ENCODE measurements around the gene ANO4.

The ANO4 gene

DNA sequence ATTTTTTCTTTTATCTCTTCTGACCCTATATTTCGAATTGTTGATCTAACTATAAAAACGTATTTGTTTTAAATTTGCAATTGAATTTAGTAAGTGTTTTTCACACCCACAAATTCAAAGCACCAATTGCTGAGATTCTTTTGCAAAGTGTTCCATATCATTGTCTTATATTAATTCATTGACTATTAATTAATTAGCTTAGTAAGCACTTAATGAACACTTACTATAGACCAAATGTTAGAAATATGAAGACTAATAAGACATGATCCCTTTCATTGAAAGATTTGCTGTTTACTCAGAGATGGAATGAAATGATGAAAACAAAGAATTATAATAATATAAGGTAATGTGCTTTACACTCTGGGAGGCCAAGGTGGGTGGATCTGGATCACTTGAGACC lies 14.2 kb downstream of the ANO4 start:
- DNase-seq (ENCODE audit: low spot score), result no peak

- no peak for DNase-seq (ENCODE audit: low spot score)
Observed at GRCh38 chr12:100820314-100820713, 25.7 kb downstream of the ANO4 start.

DNA sequence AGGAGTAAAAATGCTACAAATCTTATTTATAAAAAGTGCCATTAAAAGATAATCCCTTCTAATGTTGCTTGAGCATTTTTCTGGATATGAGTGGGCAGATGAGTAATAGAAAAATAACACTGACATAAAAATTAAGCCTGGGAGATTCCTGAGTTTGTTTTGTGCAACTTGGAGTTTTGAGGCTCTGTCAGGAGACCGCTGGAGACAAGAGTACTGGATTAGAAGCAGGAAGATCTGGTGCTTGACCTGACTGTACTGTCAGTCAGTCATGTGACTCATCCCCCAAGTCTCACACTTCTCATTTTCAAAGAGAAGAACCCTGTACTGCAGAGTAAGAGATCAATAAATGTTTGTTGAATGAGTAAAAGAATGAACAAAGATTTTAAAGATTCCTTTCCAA lies 29.4 kb downstream of the ANO4 start:
- DNase-seq (ENCODE audit: low spot score), result no peak

GRCh38 chr12:100824476-100824875 lies 29.9 kb downstream of the ANO4 start:
- DNase-seq (ENCODE audit: low spot score), result no peak

GRCh38 chr12:100826323-100826722 lies 31.7 kb downstream of the ANO4 start:
- no peak for DNase-seq (ENCODE audit: low spot score)

DNA sequence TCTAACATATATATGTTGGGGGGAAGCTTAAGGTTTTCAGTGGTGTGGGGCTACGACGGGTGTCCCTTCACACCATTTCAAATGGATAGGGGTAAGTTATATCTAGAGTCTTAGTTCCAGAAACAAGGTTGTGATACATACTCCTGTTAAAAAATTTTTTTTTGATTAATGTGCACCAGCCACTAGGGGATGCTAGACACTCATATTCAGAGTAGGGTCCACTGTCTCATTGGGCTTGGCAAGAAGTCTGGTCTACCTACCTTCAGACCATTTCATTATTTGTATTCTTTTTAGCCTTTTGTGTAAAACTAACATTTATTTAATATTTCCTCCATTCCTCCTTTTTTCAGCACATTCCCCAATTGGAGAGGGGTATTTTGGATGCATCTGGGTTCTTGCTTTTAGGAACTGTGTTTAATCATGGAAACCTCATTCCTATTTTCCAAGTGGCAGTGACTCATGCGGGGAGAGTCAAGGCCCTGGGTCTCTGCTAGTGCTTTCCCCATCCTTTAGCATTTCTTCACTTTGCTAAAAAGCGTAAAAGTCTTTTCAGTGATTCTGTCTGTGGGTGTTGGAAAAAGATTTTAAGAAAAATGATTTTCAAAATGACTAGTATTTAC lies 33.4 kb downstream of the ANO4 start:
- no peak for DNase-seq (ENCODE audit: low spot score)

- no peak for DNase-seq (ENCODE audit: low spot score)
Observed at GRCh38 chr12:100830003-100830795, 35.6 kb downstream of the ANO4 start.

DNA sequence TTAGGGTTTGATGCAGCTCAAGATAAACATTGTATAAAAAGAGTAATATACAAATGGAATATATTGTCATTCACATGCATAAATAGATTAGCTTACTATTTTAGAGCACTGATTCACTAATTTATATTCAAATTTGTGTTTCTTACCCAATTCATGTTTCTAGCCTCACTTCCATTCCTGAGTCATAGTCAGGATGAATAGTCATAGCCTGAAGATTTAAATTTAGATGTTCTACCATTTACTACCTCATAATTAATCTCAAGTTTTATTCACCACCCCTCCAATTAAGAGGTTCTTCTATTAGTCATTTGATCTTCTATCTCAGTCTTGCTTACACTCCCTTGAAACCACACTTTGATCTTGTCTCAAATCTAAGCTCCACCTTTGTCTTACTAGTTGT lies 38.7 kb downstream of the ANO4 start:
- no peak for DNase-seq (ENCODE audit: low spot score)

- DNase-seq (ENCODE audit: low spot score), result no peak
Observed at GRCh38 chr12:100840748-100841147, 46.2 kb downstream of the ANO4 start.

DNA sequence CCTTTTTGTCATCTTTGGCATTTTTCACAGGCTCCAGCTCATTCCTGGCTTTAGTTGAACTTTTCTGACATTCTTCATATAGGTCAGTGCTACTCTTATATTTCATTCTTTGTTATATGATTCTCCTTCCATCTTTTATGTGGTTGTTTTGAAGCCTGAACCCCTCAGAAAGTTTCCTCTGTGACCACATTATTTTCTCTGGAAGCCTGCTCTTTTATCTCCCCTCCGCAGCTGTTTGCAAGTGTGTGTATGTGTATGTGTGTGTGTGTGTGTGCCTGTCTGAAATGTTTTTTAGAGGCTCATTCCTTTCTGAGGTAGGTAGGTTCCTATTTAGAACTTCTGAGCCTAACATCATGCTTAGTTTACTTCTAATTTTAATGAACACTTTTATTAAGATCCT lies 47.6 kb downstream of the ANO4 start:
- DNase-seq (ENCODE audit: low spot score), result no peak

DNA sequence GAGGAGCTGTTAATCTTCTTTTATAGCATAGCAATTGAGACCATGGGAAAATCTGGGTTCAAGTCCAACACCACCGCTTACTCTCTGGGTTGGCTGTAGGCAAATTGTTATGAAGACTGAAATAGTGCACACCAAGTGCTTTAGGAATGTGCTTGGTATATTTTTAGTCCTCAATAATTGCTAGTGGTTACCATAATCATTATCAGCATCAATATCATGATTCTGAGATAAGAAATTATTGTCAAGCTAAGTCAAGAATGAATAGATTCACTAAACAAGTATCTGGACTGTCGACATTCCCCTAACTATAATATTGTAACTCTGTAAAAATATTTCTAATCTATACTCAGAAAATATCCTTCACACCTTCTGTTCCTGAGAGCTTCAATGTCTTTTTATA lies 48.5 kb downstream of the ANO4 start:
- DNase-seq (ENCODE audit: low spot score), result no peak

- DNase-seq (ENCODE audit: low spot score), result no peak
Observed at GRCh38 chr12:100845095-100845494, 50.5 kb downstream of the ANO4 start.

GRCh38 chr12:100851637-100852036 lies 57.1 kb downstream of the ANO4 start:
- DNase-seq (ENCODE audit: low spot score), result no peak

- no peak for DNase-seq (ENCODE audit: low spot score)
Observed at GRCh38 chr12:100857418-100857817, 62.8 kb downstream of the ANO4 start.

GRCh38 chr12:100857971-100858370 lies 63.4 kb downstream of the ANO4 start:
- DNase-seq (ENCODE audit: low spot score), result no peak

- no peak for DNase-seq (ENCODE audit: low spot score)
Observed at GRCh38 chr12:100858656-100859055, 64.1 kb downstream of the ANO4 start.

DNA sequence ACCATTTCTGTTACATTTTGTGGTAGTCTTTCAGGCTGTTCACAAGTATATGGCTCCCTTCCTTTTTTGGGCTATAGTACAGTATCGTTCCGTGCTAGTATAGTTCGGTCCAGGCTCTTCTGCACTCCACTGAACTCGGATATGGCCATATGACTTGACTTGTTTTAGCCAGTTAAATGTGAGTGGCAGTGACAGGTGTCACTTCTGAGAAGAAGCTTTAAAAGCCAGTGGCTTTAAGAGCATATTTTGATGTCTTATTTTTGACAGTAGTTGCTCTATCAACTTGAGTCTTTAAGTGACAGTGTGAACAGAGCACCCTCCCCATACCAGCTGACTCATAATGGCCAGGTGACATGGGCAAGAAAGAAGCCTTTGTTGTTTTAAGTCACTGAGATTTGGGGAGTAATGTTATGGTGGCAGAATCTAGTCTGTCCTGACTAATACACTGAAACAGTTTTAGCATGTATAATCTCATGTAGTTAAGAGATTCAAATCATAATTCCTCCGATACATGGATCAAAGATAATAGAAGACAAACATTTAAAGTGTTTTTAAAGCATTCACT lies 64.6 kb downstream of the ANO4 start:
- no peak for DNase-seq (ENCODE audit: low spot score)

GRCh38 chr12:100860611-100861010 lies 66.0 kb downstream of the ANO4 start:
- DNase-seq (ENCODE audit: low spot score), result no peak

- no peak for DNase-seq (ENCODE audit: low spot score)
Observed at GRCh38 chr12:100862676-100863075, 68.1 kb downstream of the ANO4 start.

GRCh38 chr12:100864366-100864765 lies 69.8 kb downstream of the ANO4 start:
- DNase-seq (ENCODE audit: low spot score), result no peak

GRCh38 chr12:100867639-100868393 lies 73.2 kb downstream of the ANO4 start:
- DNase-seq (ENCODE audit: low spot score), result no peak

- no peak for DNase-seq (ENCODE audit: low spot score)
Observed at GRCh38 chr12:100868487-100868886, 73.9 kb downstream of the ANO4 start.

All from CD4-positive, alpha-beta T cell treated with Interleukin-2 at 100 ng/mL for 4 hours (primary cell).